ENCODE results near the gene TMC6.

The TMC6 gene

DNA sequence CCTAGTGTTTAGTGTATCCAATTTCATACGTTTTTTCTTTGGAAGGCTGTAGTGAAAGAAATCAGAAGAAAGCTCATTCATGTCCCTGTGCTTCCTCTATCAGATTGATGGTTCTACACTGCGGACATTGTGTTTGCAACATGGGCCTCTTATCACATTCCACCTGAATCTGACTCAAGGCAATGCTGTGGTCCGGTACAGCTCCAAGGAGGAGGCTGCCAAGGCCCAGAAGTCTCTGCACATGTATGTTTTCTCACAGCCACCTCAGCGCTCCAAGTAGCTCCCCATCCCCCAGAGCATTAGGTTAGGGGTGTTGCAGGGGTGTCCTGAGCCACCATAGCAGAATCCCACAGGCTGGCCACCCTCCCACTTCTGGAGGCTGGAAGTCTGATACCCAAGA is 25.2 kb downstream of the TMC6 start:
- Histone ChIP-seq H3K79me2 (ENCODE audit: control insufficient read depth, low read length) (no peaks in the 10 kb centered on the region), H3K4me3 (ENCODE audit: low read length) (no peak overlapping the region), H3K9me3 (ENCODE audit: control insufficient read depth, insufficient read depth, low read length) (no peaks in the 10 kb centered on the region), H4K20me1 (ENCODE audit: control insufficient read depth, insufficient read depth, low read depth, low read length) (no peaks in the 10 kb centered on the region), H3F3A (ENCODE audit: control insufficient read depth, insufficient read depth) (peaks cover 22% of the 10 kb centered on the region), H3K4me1 (ENCODE audit: control insufficient read depth, low read length) (no peaks in the 10 kb centered on the region), H3K27me3 (ENCODE audit: control insufficient read depth, low read length) (no peaks in the 10 kb centered on the region), H3K4me2 (ENCODE audit: low read length) (no peak overlapping the region), H3K27ac (ENCODE audit: low read depth, low read length) (no peak overlapping the region), H3K9me2 (replicated peaks; ENCODE audit: control insufficient read depth, low read length) (no peaks in the 10 kb centered on the region), H3K36me3 (ENCODE audit: control insufficient read depth, low read length) (peaks cover 26% of the 10 kb centered on the region)
- no peak for TF ChIP-seq EZH2phosphoT487 (IDR thresholded peaks at IDR 0.05; ENCODE audit: borderline replicate concordance, low read length)
- TF ChIP-seq, protein P1, sequence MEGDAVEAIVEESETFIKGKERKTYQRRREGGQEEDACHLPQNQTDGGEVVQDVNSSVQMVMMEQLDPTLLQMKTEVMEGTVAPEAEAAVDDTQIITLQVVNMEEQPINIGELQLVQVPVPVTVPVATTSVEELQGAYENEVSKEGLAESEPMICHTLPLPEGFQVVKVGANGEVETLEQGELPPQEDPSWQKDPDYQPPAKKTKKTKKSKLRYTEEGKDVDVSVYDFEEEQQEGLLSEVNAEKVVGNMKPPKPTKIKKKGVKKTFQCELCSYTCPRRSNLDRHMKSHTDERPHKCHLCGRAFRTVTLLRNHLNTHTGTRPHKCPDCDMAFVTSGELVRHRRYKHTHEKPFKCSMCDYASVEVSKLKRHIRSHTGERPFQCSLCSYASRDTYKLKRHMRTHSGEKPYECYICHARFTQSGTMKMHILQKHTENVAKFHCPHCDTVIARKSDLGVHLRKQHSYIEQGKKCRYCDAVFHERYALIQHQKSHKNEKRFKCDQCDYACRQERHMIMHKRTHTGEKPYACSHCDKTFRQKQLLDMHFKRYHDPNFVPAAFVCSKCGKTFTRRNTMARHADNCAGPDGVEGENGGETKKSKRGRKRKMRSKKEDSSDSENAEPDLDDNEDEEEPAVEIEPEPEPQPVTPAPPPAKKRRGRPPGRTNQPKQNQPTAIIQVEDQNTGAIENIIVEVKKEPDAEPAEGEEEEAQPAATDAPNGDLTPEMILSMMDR (IDR thresholded peaks at IDR 0.05; ENCODE audit: low read depth, low read length, poor library complexity, severe bottlenecking): no peak

GRCh38 chr17:78101542-78101941 is 27.0 kb downstream of the TMC6 start:
- Histone ChIP-seq H3K4me2 (ENCODE audit: low read length) (no peak overlapping the region), H3F3A (ENCODE audit: control insufficient read depth, insufficient read depth) (peaks cover 9% of the 10 kb centered on the region), H3K4me3 (ENCODE audit: low read length) (no peak overlapping the region), H3K9me3 (ENCODE audit: control insufficient read depth, insufficient read depth, low read length) (no peaks in the 10 kb centered on the region), H3K9me2 (replicated peaks; ENCODE audit: control insufficient read depth, low read length) (no peaks in the 10 kb centered on the region), H3K36me3 (ENCODE audit: control insufficient read depth, low read length) (peaks cover 24% of the 10 kb centered on the region), H3K4me1 (ENCODE audit: control insufficient read depth, low read length) (no peaks in the 10 kb centered on the region), H3K27me3 (ENCODE audit: control insufficient read depth, low read length) (no peaks in the 10 kb centered on the region), H4K20me1 (ENCODE audit: control insufficient read depth, insufficient read depth, low read depth, low read length) (no peaks in the 10 kb centered on the region), H3K27ac (ENCODE audit: low read depth, low read length) (no peak overlapping the region), H3K79me2 (ENCODE audit: control insufficient read depth, low read length) (no peaks in the 10 kb centered on the region)
- TF ChIP-seq, protein P1 (IDR thresholded peaks at IDR 0.05; ENCODE audit: low read depth, low read length, poor library complexity, severe bottlenecking): no peak
- TF ChIP-seq EZH2phosphoT487 (IDR thresholded peaks at IDR 0.05; ENCODE audit: borderline replicate concordance, low read length): no peak

DNA sequence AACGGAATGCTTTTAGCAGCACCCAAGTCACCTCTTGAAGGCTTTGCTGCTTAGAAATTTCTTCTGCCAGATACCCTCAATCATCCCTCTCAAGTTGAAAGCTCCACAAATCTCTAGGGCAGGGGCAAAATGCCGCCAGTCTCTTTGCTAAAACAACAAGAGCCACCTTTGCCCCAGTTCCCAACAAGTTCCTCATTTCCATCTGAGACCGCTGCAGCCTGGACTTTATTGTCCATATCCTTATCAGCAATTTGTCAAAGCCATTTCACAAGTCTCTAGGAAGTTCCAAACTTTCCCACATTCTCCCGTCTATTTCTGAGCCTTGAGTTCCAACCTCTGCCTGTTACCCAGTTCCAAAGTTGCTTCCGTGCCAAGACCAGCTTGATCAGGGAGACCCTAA is 27.4 kb downstream of the TMC6 start:
- TF ChIP-seq EZH2phosphoT487 (IDR thresholded peaks at IDR 0.05; ENCODE audit: borderline replicate concordance, low read length): no peak
- TF ChIP-seq, protein P1 (IDR thresholded peaks at IDR 0.05; ENCODE audit: low read depth, low read length, poor library complexity, severe bottlenecking): no peak
- Histone ChIP-seq H3K27me3 (ENCODE audit: control insufficient read depth, low read length) (no peaks in the 10 kb centered on the region), H3K4me3 (ENCODE audit: low read length) (no peak overlapping the region), H3K4me1 (ENCODE audit: control insufficient read depth, low read length) (no peaks in the 10 kb centered on the region), H3F3A (ENCODE audit: control insufficient read depth, insufficient read depth) (peaks cover 5% of the 10 kb centered on the region), H3K79me2 (ENCODE audit: control insufficient read depth, low read length) (no peaks in the 10 kb centered on the region), H3K36me3 (ENCODE audit: control insufficient read depth, low read length) (peaks cover 24% of the 10 kb centered on the region), H4K20me1 (ENCODE audit: control insufficient read depth, insufficient read depth, low read depth, low read length) (no peaks in the 10 kb centered on the region), H3K27ac (ENCODE audit: low read depth, low read length) (no peak overlapping the region), H3K9me3 (ENCODE audit: control insufficient read depth, insufficient read depth, low read length) (no peaks in the 10 kb centered on the region), H3K9me2 (replicated peaks; ENCODE audit: control insufficient read depth, low read length) (no peaks in the 10 kb centered on the region), H3K4me2 (ENCODE audit: low read length) (no peak overlapping the region)

GRCh38 chr17:78096093-78096492 is 32.5 kb downstream of the TMC6 start:
- H3K4me1 ChIP-seq (ENCODE audit: control insufficient read depth, low read length): no peaks in the 10 kb centered on the region
- H3K9me3 ChIP-seq (ENCODE audit: control insufficient read depth, insufficient read depth, low read length): no peaks in the 10 kb centered on the region
- H3K9me2 ChIP-seq (replicated peaks; ENCODE audit: control insufficient read depth, low read length): no peaks in the 10 kb centered on the region
- H3F3A ChIP-seq (ENCODE audit: control insufficient read depth, insufficient read depth): no peaks in the 10 kb centered on the region
- no peaks in the 10 kb centered on the region for H4K20me1 ChIP-seq (ENCODE audit: control insufficient read depth, insufficient read depth, low read depth, low read length)
- no peak for TF ChIP-seq EZH2phosphoT487 (IDR thresholded peaks at IDR 0.05; ENCODE audit: borderline replicate concordance, low read length)
- TF ChIP-seq, protein P1 (IDR thresholded peaks at IDR 0.05; ENCODE audit: low read depth, low read length, poor library complexity, severe bottlenecking): no peak
- peaks cover 46% of the 10 kb centered on the region for H3K36me3 ChIP-seq (ENCODE audit: control insufficient read depth, low read length)
- H3K4me3 ChIP-seq (ENCODE audit: low read length): no peak overlapping the region
- H3K79me2 ChIP-seq (ENCODE audit: control insufficient read depth, low read length): no peaks in the 10 kb centered on the region
- no peak overlapping the region for H3K27ac ChIP-seq (ENCODE audit: low read depth, low read length)
- no peak overlapping the region for H3K4me2 ChIP-seq (ENCODE audit: low read length)
- H3K27me3 ChIP-seq (ENCODE audit: control insufficient read depth, low read length): no peaks in the 10 kb centered on the region
